GM23338 (cell line): ENCODE results near the gene CTCFL.

Experiments used
- CREB1 ChIP-seq: fragments of 250-450 bp; sonication (Bioruptor Pico); IDR thresholded peaks from 2 replicates; pipeline ENCODE4 v1.5.0; 2020; ENCODE audit warnings: low read depth, mild to moderate bottlenecking, moderate library complexity
- EZH2 ChIP-seq: fragments of 200-600 bp; sonication (generic); IDR thresholded peaks from one replicate; pipeline ENCODE4 v1.8.0; 2017; ENCODE audit warnings: antibody characterized with exemption, mild to moderate bottlenecking, low read depth; ENCODE audit not compliant: unreplicated experiment
- EZH2phosphoT487 ChIP-seq: fragments of 200-600 bp; sonication (generic); IDR thresholded peaks from one replicate; pipeline ENCODE4 v1.8.1; 2018; ENCODE audit warnings: antibody characterized with exemption; ENCODE audit not compliant: unreplicated experiment
- JUNB ChIP-seq: IDR thresholded peaks from one replicate; pipeline ENCODE4 v1.6.1; 2016; ENCODE audit warnings: antibody characterized with exemption; ENCODE audit not compliant: unreplicated experiment
- NANOG ChIP-seq: IDR thresholded peaks from 2 replicates; pipeline ENCODE4 v1.6.1; 2016; ENCODE audit warnings: antibody characterized with exemption, borderline replicate concordance
- POLR2AphosphoS5 ChIP-seq: IDR thresholded peaks from 2 replicates; pipeline ENCODE4 v1.6.1; 2016; ENCODE audit warnings: antibody characterized with exemption, low read depth
- STAT1 ChIP-seq: IDR thresholded peaks from one replicate; pipeline ENCODE4 v1.6.1; 2016; ENCODE audit warnings: antibody characterized with exemption; ENCODE audit not compliant: unreplicated experiment
- ZNF114 ChIP-seq: fragments of 250-450 bp; sonication (Bioruptor Pico); IDR thresholded peaks from 2 replicates; pipeline ENCODE4 v1.5.0; 2020; ENCODE audit warnings: mild to moderate bottlenecking, moderate library complexity
- TF ChIP-seq, protein P1 (sequence below): fragments of 250-450 bp; sonication (Bioruptor Pico); IDR thresholded peaks from 2 replicates; pipeline ENCODE4 v1.5.0; 2020; ENCODE audit warnings: mild to moderate bottlenecking, moderate library complexity
- TF ChIP-seq, protein P2 (sequence below), 2 experiments: fragments of 200-600 bp in 1 of 2; sonication (generic) in 1 of 2; conservative IDR thresholded peaks; 2 replicates each; pipeline versions ENCODE4 v1.5.1 to v1.6.1; 2016 to 2017; ENCODE audit warnings: antibody characterized with exemption in 2 of 2, low read depth in 2 of 2, mild to moderate bottlenecking in 2 of 2, moderate library complexity in 1 of 2
- TF ChIP-seq, protein P3 (sequence below): IDR thresholded peaks from one replicate; pipeline ENCODE4 v1.6.1; 2018; ENCODE audit warnings: antibody characterized with exemption; ENCODE audit not compliant: unreplicated experiment
- TF ChIP-seq, protein P4 (sequence below): IDR thresholded peaks from 2 replicates; pipeline ENCODE4 v1.6.1; 2016; ENCODE audit warnings: antibody characterized with exemption

DNA sequence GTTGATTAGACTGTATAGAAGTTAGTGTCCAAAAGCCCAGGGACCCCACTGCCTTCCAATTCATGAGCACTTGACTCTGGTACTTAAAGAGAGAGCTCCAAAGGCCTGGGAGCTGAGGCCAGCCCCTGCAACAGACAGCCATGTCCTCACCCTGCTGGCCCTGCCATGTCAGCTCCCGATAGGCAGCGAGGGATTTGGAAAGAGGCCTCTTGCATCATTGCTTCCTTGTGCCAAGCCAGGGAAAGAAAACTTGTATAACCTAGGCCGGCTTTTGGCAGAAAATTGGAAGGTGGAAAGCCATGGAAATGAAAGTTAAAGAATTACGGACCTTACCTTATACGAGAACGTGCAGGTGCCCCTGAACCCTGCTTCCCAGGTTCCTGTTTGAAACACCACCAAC, 27.5 kb upstream of the CTCFL start:
- TF ChIP-seq, protein P1, sequence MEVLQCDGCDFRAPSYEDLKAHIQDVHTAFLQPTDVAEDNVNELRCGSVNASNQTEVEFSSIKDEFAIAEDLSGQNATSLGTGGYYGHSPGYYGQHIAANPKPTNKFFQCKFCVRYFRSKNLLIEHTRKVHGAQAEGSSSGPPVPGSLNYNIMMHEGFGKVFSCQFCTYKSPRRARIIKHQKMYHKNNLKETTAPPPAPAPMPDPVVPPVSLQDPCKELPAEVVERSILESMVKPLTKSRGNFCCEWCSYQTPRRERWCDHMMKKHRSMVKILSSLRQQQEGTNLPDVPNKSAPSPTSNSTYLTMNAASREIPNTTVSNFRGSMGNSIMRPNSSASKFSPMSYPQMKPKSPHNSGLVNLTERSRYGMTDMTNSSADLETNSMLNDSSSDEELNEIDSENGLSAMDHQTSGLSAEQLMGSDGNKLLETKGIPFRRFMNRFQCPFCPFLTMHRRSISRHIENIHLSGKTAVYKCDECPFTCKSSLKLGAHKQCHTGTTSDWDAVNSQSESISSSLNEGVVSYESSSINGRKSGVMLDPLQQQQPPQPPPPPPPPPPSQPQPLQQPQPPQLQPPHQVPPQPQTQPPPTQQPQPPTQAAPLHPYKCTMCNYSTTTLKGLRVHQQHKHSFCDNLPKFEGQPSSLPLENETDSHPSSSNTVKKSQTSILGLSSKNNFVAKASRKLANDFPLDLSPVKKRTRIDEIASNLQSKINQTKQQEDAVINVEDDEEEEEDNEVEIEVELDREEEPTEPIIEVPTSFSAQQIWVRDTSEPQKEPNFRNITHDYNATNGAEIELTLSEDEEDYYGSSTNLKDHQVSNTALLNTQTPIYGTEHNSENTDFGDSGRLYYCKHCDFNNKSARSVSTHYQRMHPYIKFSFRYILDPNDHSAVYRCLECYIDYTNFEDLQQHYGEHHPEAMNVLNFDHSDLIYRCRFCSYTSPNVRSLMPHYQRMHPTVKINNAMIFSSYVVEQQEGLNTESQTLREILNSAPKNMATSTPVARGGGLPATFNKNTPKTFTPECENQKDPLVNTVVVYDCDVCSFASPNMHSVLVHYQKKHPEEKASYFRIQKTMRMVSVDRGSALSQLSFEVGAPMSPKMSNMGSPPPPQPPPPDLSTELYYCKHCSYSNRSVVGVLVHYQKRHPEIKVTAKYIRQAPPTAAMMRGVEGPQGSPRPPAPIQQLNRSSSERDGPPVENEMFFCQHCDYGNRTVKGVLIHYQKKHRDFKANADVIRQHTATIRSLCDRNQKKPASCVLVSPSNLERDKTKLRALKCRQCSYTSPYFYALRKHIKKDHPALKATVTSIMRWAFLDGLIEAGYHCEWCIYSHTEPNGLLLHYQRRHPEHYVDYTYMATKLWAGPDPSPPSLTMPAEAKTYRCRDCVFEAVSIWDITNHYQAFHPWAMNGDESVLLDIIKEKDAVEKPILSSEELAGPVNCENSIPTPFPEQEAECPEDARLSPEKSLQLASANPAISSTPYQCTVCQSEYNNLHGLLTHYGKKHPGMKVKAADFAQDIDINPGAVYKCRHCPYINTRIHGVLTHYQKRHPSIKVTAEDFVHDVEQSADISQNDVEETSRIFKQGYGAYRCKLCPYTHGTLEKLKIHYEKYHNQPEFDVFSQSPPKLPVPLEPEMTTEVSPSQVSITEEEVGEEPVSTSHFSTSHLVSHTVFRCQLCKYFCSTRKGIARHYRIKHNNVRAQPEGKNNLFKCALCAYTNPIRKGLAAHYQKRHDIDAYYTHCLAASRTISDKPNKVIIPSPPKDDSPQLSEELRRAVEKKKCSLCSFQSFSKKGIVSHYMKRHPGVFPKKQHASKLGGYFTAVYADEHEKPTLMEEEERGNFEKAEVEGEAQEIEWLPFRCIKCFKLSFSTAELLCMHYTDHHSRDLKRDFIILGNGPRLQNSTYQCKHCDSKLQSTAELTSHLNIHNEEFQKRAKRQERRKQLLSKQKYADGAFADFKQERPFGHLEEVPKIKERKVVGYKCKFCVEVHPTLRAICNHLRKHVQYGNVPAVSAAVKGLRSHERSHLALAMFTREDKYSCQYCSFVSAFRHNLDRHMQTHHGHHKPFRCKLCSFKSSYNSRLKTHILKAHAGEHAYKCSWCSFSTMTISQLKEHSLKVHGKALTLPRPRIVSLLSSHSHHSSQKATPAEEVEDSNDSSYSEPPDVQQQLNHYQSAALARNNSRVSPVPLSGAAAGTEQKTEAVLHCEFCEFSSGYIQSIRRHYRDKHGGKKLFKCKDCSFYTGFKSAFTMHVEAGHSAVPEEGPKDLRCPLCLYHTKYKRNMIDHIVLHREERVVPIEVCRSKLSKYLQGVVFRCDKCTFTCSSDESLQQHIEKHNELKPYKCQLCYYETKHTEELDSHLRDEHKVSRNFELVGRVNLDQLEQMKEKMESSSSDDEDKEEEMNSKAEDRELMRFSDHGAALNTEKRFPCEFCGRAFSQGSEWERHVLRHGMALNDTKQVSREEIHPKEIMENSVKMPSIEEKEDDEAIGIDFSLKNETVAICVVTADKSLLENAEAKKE (CRISPR knock-in tag): no peak
- TF ChIP-seq EZH2phosphoT487 (no peak), EZH2 (no peak), POLR2AphosphoS5 (no peak), CREB1 (no peak), JUNB (no peak), NANOG (no peak), ZNF114 (CRISPR knock-in tag) (no peak), STAT1 (no peak)
- TF ChIP-seq, protein P2, sequence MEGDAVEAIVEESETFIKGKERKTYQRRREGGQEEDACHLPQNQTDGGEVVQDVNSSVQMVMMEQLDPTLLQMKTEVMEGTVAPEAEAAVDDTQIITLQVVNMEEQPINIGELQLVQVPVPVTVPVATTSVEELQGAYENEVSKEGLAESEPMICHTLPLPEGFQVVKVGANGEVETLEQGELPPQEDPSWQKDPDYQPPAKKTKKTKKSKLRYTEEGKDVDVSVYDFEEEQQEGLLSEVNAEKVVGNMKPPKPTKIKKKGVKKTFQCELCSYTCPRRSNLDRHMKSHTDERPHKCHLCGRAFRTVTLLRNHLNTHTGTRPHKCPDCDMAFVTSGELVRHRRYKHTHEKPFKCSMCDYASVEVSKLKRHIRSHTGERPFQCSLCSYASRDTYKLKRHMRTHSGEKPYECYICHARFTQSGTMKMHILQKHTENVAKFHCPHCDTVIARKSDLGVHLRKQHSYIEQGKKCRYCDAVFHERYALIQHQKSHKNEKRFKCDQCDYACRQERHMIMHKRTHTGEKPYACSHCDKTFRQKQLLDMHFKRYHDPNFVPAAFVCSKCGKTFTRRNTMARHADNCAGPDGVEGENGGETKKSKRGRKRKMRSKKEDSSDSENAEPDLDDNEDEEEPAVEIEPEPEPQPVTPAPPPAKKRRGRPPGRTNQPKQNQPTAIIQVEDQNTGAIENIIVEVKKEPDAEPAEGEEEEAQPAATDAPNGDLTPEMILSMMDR (conservative IDR thresholded peaks at IDR 0.05; ENCODE audit: low read depth in 2 of 2): no peak
- TF ChIP-seq, protein P3, sequence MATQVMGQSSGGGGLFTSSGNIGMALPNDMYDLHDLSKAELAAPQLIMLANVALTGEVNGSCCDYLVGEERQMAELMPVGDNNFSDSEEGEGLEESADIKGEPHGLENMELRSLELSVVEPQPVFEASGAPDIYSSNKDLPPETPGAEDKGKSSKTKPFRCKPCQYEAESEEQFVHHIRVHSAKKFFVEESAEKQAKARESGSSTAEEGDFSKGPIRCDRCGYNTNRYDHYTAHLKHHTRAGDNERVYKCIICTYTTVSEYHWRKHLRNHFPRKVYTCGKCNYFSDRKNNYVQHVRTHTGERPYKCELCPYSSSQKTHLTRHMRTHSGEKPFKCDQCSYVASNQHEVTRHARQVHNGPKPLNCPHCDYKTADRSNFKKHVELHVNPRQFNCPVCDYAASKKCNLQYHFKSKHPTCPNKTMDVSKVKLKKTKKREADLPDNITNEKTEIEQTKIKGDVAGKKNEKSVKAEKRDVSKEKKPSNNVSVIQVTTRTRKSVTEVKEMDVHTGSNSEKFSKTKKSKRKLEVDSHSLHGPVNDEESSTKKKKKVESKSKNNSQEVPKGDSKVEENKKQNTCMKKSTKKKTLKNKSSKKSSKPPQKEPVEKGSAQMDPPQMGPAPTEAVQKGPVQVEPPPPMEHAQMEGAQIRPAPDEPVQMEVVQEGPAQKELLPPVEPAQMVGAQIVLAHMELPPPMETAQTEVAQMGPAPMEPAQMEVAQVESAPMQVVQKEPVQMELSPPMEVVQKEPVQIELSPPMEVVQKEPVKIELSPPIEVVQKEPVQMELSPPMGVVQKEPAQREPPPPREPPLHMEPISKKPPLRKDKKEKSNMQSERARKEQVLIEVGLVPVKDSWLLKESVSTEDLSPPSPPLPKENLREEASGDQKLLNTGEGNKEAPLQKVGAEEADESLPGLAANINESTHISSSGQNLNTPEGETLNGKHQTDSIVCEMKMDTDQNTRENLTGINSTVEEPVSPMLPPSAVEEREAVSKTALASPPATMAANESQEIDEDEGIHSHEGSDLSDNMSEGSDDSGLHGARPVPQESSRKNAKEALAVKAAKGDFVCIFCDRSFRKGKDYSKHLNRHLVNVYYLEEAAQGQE: no peak
- TF ChIP-seq, protein P4, sequence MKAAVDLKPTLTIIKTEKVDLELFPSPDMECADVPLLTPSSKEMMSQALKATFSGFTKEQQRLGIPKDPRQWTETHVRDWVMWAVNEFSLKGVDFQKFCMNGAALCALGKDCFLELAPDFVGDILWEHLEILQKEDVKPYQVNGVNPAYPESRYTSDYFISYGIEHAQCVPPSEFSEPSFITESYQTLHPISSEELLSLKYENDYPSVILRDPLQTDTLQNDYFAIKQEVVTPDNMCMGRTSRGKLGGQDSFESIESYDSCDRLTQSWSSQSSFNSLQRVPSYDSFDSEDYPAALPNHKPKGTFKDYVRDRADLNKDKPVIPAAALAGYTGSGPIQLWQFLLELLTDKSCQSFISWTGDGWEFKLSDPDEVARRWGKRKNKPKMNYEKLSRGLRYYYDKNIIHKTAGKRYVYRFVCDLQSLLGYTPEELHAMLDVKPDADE: no peak
